Stimulated activated CD8-positive, alpha-beta memory T cell treated with anti-CD3 and anti-CD28 coated beads, Interleukin-4, amount 100 ng/mL, for 4 hours (primary cell): Measurements from ENCODE around the gene GRIK4.

Source experiments
- DNase-seq, 2 donors: peaks; one replicate each; pipeline ENCODE4 v3.0.0-alpha.2; 2020; ENCODE audit warnings: low read depth in 2 of 2, low spot score in 1 of 2

The GRIK4 gene

DNA sequence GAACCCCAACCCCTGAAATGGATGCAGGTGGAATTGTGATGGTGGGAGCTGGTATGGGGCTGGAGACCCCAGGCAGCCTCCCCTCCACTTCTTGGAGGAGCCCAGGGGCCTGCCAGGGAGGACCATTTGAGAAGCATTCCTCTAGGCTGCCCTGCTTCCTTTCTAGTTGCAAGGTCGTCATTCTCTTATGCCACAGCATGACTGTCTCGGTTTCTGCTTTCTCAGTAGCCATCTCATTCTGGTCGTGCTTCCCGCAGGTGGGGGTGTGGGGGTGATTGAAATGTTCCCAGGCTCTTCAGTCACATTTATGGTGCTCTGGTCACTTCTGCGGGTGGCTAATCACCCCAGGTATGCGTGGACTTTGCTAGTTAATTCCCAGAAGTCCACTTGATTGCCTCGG, 288.7 kb downstream of the GRIK4 start:
- DNase-seq: no peak

DNA sequence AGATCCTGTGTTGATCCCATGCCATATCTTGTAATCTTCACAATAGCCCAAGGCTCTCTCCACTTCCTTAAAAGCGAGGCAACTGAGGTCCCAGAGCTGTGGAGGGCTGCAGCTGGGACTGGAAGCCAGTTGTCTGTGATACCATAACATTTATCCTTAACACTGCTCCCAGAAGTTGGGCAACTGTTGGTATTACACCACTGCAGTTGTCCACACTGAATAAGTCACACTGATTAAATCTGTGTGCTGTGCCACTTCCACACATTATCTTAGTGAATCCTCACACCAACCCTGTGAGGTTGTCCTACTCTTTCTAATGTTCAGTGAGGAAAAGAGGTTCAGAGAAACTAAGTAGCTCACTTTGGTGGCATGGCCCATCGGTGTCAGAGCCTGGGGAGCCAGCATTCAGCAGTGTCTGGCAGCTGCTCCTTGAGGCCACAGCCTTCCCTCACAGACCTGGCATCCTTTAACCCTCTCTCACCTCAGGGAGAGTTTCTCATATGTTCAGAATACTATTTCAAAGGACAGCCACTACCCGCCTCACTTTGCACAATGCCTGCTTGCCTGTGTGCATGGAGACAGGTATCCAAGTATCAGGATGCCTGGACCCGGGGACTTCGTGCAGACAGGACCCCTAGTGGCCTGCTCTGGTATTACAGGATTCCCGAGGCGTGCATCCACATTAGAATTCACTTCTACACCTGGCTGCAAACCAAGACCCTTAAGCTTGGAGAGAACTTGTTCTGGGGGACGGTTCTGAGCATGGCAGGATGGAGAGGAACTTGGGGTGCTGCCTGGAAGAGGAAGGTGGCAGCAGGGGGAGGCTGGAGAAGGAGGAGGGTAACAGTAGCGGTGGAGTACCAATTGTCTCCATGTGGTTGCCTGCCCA, 290.5 kb downstream of the GRIK4 start:
- DNase-seq: peak in 1 of 2 donors; percentile 4

DNA sequence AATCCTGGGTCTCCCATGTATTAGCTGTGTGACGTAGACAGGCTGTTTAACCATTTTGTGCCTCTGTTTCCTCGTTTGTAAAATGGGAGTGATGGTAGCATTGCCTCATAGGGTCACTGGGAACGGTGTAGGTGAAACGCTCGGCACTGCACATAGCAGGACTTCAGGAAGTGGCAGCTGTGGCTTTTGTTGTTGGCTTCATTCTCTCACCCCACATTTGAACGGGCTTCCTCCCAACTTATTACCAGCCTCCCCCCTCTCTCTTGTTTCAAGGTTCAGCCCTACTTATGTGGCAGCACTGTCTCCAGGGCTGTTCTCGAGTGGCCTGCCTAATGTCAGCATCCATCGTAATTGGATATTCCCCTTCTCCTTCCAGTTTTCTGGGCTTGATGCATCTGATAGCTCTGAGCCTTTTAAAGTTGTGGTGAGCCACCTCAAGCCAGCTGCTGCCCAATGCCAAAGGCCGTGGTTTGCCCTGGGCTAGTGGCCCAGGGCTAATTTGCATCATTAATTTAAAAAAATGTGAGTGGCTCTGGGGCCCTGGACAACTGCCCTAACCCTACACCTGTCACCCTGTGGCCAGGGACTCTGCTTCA, 294.5 kb downstream of the GRIK4 start:
- no peak for DNase-seq

DNA sequence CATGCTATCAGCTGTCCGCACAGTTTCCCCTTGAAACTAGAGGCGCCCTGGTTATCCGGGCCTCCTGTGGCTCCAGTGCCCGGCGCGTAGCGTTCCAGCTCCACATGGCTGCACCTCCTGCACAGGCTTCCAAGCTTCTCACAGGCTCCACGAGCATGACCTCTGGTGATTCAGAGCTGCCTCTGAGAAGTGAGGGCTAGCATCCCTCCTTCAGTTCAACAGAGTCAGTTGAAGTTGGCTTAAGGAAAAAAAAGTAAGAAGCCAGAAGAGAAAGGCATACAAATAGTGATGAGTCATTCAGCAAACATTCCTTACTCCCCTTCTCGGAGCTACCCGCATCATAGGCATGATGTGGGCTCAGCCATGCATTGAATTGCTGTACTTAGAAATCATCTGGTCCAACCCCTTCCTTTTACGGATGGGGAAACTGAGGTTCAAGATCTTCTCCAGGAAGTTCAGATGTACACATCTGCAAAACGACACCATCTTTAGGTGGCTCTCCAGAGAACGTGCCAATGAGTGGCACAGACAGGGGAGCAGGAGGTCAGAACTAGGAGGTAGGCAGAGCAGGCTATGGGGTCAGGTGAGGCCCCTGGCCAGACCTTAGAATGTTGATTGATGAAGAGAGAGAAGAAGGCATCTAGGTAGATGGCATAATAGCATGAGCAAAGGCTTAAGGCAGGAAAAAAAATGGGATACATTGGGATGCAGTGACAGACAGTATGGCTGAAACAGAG, 296.0 kb downstream of the GRIK4 start:
- DNase-seq: no peak

DNA sequence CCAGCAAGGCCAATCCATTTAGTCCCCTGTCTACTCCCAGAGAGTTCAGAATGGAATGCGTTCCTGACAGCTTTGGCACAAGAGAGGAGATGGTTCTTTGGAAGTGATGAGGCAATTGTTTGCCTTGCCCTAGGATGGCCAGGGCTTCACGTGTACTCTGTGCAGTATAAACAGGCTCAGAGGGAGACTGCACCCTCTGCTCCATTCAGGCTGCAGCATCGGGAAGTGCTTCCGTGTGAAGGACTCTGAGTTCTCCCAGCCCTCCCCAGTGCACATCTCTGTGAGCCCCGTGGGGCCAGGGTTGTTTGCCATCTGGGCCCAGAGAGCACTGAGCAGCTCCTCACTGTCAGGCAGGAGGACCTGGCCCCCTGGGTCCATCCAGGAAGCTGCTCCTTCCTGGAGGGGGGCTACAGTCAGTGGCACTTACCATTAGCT, 297.1 kb downstream of the GRIK4 start:
- DNase-seq: no peak

DNA sequence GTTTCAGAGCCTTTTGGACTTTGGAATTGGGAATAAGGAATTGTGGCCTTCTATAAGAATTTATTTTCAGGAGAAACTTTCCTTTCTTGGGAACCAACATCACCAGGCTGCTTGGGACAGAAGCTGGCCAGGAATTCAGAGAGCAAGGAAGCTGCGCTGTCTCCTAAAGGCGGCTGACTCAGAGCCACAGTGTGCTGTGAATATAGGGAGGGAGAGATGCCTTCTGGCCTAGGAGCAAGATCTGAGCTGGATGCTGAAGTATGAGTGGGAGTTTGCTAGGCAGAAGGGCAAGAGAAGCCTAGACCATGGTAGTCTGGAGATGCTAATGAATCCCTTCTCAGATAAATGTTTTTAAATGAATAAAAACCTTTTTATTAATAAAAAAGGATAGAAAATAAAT, 298.7 kb downstream of the GRIK4 start:
- no peak for DNase-seq

DNA sequence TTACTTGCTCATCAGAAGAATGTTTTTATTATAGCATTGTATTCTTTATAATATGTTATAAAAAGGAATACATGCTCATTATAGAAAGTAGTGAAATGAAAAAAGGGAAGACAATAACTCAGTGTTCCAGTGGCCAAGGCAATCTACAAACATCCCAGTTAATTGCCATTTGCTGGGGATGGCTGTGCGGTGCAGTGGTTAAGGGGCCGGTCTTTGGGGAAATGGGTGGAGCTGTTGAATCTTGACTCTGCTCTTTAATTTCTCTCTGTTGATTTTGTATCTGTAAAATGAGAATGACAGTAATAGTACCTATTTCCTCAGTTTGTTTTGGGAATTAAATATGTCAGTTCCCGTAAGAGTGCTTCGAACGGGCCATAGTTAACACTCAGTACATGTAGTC, 299.7 kb downstream of the GRIK4 start:
- no peak for DNase-seq

DNA sequence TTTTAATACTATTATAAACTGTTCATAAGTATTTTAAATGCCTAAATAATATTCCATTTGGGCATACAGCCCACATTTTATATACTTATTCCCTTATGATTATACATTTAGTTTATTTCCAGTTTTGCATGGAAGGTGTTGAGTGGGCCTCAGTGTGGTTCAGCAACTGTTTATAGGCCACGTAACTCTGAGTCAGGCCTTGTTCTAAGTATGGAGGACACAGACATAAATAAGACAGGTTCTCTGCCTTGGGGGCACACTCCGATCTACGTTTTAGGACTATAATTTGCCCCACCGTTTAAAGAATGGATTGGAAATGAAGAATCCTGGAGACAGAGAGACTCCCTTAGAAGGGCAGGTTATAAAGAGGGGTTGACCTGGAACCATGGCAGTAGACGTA, 300.2 kb downstream of the GRIK4 start:
- DNase-seq: no peak

DNA sequence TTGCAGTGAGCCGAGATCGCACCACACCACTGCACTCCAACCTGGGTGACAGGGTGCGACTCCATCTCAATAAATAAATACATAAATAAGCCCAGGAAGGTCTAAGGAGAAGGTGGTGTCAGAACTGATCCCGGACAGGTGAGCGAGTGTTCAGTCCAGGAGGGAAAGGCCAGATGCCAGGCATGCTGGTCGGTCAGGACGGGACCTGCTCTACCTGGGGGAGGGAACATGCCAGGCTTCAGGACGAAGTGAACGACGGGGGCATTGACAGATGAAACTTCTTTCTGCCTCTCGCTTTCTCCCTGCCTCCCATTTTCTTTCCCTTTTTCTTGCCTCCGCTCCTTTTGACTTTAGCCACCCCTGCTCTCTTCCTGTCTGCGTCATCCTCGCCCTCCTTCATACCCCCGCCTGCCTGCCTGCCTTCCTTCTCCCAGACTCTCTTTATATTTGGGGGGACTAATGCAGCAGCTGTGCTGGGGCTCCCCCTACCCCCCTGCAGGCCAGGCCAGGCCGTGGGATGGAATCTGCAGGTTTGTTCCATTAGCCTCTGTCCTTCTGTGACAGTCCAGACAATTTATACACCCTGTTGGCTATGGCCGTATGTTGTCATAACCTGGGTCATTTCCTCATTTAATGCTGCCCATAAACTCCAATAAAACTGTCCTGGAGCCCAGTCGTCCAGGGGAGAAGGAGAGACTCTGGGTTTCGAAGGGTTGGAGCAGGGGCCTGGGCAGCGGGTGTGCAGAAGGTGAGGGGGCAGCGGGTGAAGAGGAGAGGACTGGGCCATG, 303.2 kb downstream of the GRIK4 start:
- no peak for DNase-seq

DNA sequence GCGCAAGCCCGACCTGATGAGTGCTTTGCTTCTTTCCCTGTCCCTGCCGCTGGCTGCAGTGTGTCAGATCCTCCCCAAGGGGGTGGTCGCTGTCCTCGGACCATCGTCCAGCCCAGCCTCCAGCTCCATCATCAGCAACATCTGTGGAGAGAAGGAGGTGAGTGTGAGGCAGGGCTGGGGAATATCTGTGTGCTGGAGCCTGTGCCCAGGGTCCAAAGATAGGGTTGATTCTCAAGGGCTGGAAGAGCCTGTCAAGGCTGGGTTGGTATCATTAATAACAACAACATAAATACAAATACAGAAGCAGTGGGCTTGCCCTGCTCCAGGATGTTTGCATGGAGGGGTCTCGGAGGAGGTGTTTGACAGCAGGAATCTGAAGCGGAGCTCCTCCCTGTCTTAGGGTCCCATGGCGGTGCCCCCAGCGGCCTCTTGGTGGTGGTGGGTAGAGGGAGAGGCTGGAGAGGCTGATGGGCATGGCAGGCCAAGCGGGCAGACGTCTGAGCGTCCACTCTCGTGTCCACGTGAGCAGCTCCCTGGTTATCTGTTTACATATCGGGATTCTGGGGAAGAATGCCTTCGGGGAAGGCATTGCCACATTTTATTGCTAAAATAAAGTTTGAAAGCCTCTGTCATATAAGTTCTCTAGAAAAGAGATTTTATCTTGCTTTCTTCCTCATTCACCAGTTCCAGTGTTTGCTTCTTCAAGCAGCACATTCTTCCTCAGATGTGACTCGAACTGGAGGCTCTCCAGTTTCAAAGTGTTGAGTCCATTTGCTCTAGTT, 304.0 kb downstream of the GRIK4 start:
- DNase-seq: no peak

DNA sequence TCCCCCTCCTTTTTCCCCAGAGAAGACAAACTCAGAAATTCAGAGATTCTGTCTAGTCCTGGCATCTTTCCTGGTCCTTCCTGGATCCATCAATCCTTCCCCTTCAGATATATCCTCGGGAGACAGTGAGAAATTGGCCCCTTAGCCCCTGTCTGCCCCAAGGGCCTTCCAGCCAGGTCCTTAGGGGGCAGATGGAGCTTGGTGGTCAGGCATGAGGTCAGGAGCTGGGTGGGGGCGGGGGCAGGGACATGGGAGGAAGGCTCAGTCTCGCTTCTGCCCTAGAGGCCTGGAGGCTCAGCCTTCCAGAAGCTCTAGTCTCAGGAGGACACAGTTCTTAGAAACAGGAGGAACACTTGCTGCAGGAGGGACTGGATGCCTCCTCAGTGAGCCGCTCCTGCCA, 304.6 kb downstream of the GRIK4 start:
- DNase-seq: no peak

DNA sequence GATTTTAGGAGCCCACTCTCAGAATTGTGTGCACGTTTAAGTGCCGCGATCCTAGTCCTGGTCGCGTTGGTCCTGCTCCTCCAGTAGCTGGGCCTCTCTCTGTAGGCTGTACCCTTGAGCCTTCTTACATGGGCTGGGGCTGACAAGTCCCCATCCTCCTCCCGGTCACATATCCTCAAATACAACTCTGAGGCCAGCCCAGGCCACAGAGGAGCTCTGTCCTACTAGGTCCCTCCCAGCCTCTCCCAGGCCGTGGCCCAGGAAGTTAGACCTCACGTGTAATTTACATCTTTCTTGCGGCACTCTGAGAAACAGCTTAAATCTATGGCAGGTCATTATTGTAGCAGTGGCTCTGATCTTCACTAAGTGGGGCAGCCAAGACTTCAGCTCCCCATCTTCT, 305.2 kb downstream of the GRIK4 start:
- no peak for DNase-seq

DNA sequence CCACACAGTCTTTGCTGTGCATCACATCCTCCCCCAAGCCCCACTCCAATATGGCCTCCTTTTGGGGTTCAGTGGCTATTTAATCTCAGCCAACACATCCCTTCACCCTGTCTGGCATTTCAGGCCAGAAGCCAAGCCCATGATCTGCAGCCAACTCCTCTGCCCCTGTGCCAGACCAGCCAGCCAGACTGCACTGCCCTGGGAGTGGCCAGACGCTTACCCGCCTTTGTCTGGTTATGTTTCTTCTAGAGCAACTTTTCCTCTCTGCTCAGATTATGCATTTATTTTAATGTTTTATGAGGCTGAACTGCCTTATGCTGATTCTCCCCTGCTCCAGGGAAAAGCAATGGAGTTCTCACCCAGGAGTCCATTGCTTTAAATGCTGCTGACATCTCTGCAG, 305.6 kb downstream of the GRIK4 start:
- DNase-seq: no peak

DNA sequence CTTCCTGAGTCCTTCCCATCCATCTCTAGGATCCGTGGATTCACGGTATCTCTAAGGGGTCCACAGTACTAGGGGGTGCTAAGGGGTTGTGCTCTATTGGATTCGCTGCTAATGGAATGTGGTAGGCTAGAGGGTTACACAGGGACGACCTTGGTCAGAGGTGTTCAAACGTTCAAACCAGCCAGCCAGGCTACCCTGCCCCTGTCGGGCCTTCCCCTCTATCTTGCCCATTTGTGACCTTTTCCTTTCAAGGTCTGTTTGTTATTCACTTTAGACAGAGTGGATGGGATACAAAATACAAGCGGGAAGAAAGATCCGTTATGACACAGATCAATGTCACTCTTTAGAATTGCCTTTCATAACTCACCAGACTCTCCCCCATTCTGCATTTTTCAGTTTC, 306.5 kb downstream of the GRIK4 start:
- no peak for DNase-seq

DNA sequence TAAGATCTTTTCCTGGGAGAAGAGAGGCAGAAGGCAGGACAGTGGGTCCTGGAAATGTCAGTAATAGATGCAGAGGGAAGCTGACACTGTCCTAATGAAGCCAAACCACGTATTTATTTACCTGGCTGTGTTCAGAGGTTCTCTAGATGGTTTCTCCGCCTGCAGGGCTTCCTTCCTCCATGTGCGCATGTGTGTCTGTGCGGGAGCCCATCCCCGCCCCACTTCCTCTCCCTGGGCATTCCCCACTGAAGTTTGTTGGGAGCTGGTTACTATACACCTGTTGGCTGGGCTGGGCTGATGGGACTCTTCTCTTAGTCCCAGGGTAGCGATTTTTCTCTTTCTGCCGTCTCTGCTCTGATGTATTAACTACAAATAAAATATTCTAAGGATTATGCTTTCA, 307.5 kb downstream of the GRIK4 start:
- DNase-seq: no peak

DNA sequence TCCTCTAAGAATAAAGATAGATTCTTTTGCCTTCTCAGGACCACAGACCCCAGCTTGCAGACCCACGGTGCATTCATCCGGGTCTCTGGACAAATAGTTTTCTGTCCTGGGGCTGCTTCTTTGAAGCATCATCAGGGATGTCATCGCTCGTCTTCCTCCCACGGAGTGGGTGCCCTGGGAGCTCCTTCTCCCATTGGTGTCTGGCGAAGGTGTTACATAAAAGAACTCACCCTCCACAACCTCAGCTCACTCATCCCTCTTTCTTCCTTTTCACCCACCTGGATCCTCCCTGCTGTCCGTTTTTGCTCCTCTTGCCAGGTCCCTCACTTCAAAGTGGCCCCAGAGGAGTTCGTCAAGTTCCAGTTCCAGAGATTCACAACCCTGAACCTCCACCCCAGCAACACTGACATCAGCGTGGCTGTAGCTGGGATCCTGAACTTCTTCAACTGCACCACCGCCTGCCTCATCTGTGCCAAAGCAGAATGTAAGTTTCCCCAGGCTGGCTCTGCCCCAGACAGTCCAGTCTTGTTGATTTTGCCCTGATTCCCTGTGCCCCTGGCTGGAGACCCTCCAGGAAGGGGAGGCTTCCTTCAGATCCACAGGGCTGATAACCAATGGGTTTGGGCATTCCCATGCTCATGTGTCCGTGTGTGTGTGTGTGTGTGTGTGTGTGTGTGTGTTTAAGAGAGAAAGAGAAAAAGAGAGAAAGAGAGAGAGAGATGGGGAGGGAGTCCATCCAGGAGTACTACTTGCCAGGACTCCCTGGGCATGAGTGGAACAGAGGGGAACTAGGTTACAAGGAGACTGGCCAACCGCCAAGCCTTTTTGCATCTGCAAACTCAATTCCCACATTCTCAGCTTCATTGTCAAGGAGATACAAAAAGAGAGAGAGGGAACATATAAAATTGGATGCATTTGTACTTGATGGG, 308.2 kb downstream of the GRIK4 start:
- DNase-seq: no peak

DNA sequence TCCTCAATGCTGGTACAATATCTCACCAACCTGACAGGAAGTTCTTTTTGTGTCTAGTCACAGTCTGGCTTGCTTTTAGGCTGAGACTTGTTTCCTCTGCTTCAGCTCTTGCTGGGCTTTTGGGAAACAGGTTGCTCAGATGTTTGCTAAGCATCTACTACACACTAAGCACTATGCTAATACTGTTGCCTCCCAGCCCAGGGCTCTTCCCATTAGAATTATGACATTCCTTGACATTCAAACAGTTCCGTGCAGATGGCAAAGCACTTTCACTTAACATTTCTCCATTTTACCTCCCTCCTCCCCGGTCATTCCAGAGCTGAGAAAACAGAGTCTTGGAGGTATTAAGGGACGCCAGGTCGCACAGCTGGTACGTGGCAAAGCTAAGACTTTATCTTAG, 311.6 kb downstream of the GRIK4 start:
- DNase-seq: no peak

DNA sequence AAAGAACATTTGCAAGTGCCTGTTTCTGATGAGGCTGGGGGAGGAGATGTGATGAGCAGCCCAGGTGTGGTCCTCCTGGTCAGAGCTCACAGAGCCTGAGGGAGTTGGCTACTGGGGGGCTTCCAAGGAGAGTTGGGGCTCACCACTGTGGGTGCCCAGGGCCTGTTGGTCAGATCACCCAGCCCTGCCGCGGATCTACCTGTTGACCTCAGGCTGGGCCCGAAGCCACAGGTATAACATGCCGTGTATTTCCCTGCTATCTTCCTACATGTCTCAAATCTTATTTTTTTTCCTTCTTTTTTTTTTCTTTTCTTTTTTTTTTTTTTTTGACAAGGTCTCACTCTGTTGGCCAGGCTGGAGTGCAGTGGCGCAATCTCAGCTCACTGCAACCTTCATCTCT, 312.7 kb downstream of the GRIK4 start:
- DNase-seq: no peak

DNA sequence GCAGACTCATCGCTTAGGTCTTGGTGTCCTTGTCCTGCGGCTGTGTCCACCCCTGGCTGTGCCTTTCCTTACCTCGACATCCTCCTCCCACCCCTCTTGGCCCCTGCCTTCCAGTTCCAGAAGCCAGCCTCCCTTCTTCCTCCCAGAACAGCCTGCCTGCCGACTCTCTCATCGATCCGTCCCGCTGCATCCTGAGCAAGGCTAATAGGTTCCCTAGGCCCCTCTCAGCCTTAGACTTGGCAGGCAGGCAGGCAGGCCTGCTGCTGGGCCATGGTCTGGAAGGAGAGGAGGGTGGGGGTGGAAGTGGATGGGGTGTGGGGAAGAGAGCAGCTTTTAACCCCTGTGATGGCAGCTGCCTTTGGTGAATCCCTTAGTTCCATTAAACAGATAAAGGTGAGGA, 315.6 kb downstream of the GRIK4 start:
- no peak for DNase-seq

DNA sequence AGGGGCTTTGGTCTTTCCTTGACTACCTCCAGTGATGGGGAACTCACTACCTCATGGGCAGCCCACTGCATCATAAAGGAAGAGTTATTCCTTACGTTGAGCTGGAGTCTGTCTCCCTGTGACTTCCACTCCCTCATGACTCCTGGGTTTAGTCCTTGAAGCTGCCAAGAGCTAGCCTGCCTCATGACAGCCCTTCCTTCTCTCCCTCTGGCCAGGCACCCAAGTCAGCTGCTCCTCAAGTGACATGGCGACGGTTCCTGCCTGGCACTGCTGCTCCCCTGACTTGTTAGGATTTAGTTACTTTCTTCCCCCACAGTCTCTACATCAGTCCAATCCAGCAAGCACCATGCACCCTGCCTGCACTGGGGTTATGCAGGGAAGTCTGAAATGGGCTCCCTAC, 316.3 kb downstream of the GRIK4 start:
- no peak for DNase-seq
